ENCODE results near the gene C16orf87.

The C16orf87 gene

DNA sequence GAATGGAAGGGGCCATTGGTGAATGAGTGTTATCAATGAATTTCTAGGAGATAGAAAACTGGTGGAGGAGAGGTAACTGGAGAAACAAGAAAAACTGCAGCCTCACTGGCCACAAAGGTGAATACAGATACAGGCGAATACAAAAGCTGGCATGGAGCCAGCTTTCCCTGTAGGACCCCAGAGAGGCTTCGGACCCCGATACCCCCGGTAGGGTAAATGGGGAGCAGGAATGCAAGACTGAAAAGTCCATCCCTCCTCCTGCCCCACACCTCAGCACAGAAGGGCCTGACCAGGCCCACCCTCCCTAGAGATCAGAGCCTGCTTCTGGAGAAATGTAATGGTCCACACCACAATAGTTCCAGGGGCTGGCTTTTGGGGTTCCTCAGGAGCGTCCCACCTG lies 78.0 kb downstream of the C16orf87 start:
- DNase-seq = no peak

DNA sequence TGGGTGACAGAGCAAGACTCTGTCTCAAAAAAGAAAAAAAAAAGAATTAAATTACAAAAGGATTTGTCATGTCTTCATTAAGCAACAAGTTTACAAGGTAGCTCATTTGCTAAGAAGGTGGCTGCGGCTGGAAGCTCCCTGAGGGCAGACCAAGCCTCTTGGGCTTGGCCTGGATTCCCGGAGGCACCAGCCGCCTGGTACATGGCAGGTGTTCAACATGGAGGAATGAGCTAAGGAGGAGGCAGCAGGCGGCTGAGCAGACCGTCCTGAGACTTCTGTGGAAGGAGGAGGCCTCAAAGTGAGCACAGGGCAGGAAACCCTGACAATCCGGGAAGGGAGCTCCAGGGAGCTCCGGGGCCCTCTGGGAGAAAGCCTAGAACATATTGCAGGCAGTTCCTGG lies 79.6 kb downstream of the C16orf87 start:
- DNase-seq = no peak

DNA sequence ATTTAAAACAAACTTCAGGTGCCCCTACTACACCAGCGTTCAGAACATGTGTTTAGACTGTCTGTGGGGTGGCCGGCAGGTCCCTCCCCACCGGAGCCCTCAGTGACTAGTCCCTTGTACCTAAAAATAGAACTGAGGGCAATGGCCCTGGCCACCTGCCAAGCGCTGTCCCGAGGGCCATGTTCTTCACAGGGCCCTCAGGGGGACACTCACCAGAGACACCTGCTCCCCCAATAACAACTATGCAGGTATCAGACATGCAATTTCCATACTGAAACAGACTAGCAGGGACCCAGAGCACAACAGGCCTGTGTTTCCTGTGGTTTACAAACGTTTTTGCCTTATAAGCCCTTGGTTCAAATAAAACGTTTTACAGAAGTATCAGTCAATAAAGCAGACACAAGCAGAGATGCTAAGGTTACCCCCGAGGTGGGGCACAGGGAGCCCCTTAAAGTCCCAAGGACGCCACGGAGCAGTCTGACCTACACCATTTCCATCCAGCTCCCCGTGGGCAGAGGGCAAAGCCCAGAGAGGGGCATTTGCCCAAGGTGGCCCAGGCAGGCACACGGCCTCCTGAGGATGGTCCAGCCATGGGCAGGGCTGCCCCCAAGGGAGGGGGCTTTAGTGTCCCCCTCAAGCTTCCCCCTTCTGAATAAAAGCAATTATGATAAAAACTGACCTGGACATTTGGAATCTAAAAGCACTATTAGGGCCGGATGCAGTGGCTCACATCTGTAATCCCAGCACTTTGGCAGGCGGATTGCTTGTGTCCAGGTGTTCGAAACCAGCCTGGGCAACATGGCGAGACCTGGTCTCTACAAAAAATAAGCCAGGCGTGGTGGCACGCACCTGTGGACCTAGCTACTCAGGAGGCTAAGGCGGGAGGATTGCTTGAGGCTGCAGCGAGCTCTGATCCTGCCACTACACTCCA lies 81.9 kb downstream of the C16orf87 start:
- no peak for DNase-seq

DNA sequence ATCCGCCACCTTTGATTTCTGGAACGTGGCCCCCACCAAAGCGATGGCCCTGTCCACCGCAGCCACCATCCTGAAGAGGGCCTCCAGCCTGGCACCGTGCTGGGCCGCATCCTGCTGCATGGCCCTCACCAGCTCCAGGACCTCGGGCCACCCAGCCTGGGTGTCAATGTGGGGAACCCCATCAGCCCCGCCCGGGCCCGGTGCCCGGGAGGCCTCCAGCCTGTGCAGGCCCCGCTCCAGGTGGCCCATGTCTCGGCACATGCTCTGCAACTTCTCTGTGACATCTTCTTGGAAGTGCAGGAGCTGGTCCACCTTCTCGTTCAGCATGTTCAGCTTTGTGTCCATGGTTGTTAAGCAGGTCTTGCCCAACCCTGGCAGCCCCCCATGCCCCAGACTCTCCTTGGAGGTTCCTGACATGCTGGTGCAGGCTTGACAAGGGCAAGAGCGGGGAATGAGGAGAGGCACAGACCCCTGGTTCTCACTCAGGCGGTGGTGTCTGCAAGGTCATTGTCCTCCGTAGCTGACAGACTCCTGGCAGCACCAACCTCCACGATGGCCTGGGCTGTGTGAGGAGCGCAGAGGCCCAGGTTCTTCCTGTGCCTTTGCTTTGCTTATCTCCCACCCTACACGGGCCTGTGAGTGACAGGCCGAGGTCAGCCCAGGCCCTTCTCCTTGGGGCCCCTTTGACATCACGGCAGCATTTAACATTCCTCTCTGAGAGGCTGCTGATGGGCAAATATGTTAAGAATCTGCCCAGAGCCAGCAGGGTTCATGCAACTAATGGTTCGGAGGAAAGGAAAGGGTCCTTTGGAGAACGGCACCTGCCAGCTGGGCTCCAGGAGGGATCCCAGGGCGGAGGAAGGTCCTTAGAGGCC lies 83.0 kb downstream of the C16orf87 start, which contains the start of gene MYLK3:
TSS of gene MYLK3 (minus strand) at position 568 of the 875 bp plus-strand sequence. CDS start at position 417, 151 bp downstream.
- DNase-seq = no peak

DNA sequence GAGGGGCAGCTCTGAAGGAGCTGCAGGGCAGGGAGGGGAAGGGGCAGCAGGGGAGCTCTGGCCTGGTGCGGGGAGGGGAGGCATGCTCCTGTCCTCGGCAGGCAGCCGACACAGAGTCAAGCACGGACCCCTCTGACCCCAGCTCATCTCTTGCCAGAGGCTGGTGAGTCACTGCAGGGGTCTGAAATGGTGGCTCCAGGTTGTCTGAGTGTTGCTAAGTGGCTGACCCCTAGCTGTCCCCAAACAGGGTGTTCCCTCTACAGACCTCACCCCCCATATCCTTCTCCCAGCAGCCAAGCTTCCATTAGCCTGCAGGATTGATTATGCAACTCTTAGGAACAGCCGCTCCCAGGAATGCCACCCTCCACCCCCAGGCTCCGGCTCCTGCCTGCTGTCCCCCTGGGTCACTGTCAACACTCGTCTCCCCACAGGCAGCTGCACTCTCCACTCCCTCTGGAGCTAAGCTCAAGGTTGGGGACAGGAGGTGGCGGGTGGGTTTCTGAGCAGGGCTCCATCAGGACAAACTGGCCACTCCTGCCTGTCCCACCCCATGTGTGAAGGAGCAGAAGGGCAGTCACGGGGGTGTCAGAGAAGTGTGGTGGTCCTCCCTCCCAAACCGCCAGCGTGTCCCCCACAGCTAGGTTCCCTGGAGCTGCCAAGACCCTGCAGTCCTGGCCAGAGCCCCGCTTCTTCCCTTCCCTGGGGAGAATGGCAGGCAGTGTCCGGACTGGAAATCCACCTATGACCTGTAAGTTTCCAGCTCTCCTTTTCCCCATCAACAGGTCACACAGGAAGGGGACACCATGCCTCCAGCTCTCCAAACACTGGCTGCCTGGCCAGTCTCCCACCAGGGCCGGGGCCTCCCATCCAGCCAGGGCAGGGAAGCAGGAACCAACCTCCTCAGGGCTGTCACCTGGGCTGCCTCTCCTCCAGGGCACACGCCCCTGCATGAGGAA lies 83.9 kb downstream of the C16orf87 start:
- no peak for DNase-seq

Data from activated CD4-positive, alpha-beta T cell treated with anti-CD3 and anti-CD28 coated beads, Interleukin-2, amount 50 U/mL, for 4 hours (primary cell).